PC-9 (cell line): ENCODE data around the gene CEP55. TPM values are rescaled to one million over a fixed set of nuclear protein-coding genes. Genes with fewer than 3 reads are reported as not detected.

Source experiments
- BruUV-seq: library from RNA; stranded (reverse); fragments of 400-500 nt; replicated peaks from 2 replicates; lab custom pipeline; 2021; lab: Mats Ljungman, UMichigan
- CTCF ChIA-PET: fragments of 300-600 bp; sonication (Branson Sonifier 250); formaldehyde crosslinking; loops from one replicate; lab custom pipeline; 2022; ENCODE audit warnings: antibody characterized with exemption; lab: Charles Lee
- POLR2A ChIA-PET: fragments of 300-600 bp; sonication (Branson Sonifier 250); formaldehyde crosslinking; loops from one replicate; lab custom pipeline; 2022; ENCODE audit warnings: antibody characterized with exemption; ENCODE audit not compliant: unreplicated experiment; lab: Charles Lee
- DNase-seq, 2 experiments: peaks; one replicate each; pipeline versions ENCODE4 v3.0.0 to v3.0.0-alpha.2; 2015 to 2022; ENCODE audit warnings: mixed read lengths in 1 of 2
- H2AFZ ChIP-seq: fragments of 200-600 bp; sonication (generic); 2 replicates; pipeline ENCODE4 v1.8.1; 2017; ENCODE audit warnings: antibody characterized with exemption
- H3F3A ChIP-seq: fragments of 200-600 bp; sonication (generic); 2 replicates; pipeline ENCODE4 v1.8.1; 2017; ENCODE audit warnings: antibody characterized with exemption, mild to moderate bottlenecking, low read depth; ENCODE audit not compliant: insufficient read depth
- H3K27ac ChIP-seq: fragments of 200-600 bp; sonication (generic); 2 replicates; pipeline ENCODE4 v1.6.1; 2016; ENCODE audit warnings: mixed run types
- H3K27me3 ChIP-seq: fragments of 200-600 bp; sonication (generic); 2 replicates; pipeline ENCODE4 v1.6.1; 2016; ENCODE audit warnings: low read depth, mixed run types; ENCODE audit not compliant: insufficient read depth
- H3K36me3 ChIP-seq: fragments of 200-600 bp; sonication (generic); 2 replicates; pipeline ENCODE4 v1.6.1; 2016; ENCODE audit warnings: low read depth, mixed run types
- H3K4me1 ChIP-seq: fragments of 200-600 bp; sonication (generic); replicated peaks from 2 replicates; pipeline ENCODE4 v1.6.1; 2016; ENCODE audit warnings: mixed run types; ENCODE audit not compliant: insufficient read depth
- H3K4me2 ChIP-seq: fragments of 200-600 bp; sonication (generic); 2 replicates; pipeline ENCODE4 v1.6.1; 2017; ENCODE audit warnings: mixed run types
- H3K4me3 ChIP-seq: fragments of 200-600 bp; sonication (generic); 2 replicates; pipeline ENCODE4 v1.6.1; 2016; ENCODE audit warnings: mixed run types
- H3K79me2 ChIP-seq: fragments of 200-600 bp; sonication (generic); 2 replicates; pipeline ENCODE4 v1.6.1; 2017; ENCODE audit warnings: low read depth, mixed run types
- H3K9me2 ChIP-seq: fragments of 200-600 bp; sonication (generic); 2 replicates; pipeline ENCODE4 v1.8.1; 2017; ENCODE audit warnings: mild to moderate bottlenecking; ENCODE audit not compliant: insufficient read depth
- H3K9me3 ChIP-seq: fragments of 200-600 bp; sonication (generic); 2 replicates; pipeline ENCODE4 v1.8.1; 2016; ENCODE audit warnings: low read depth; ENCODE audit not compliant: insufficient read depth
- H4K20me1 ChIP-seq: fragments of 200-600 bp; sonication (generic); 2 replicates; pipeline ENCODE4 v1.8.1; 2017; ENCODE audit not compliant: insufficient read depth
- CTCF ChIP-seq: fragments of 200-600 bp; sonication (generic); conservative IDR thresholded peaks from 2 replicates; pipeline ENCODE4 v1.6.1; 2017; ENCODE audit warnings: mixed run types, antibody characterized with exemption, mild to moderate bottlenecking, moderate library complexity
- EZH2 ChIP-seq: fragments of 200-600 bp; sonication (generic); IDR thresholded peaks from 2 replicates; pipeline ENCODE4 v1.8.0; 2017; ENCODE audit warnings: antibody characterized with exemption, low read depth
- intact Hi-C: fragments of 100-400 bp; cut with micrococcal nuclease; formaldehyde crosslinking; loops from one replicate; pipeline ENCODE4 v1.10.0; 2022; ENCODE audit not compliant: unreplicated experiment
- total RNA-seq: library from RNA; stranded (reverse); gene quantifications from 2 replicates; pipeline ENCODE4 v1.2.3, GENCODE V29; 2021

The CEP55 gene
- total RNA-seq, 1 experiment from 2014 or later, result 38.9 TPM

DNA sequence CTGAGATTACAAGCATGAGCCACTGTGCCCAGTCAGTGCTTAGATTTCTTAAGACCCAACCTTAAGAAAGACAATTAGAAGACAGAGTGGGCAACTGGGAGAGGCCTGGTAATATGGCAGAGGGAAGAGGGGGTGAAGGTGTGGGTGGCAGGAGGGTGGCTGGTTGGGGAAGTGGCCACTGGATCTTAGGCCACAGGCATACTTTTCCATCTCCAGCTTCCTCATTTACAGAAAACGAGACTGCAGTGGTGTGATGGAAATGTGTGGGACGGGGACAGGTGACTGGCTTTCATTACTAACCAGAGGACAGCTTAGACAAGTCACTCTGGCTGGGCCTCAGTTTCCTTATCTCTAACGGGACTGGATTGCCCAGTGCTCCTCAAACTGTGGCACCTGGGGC is 69.0 kb downstream of the CEP55 start:
- TF ChIP-seq EZH2, result no peak
- no peak for TF ChIP-seq CTCF
- H3K27me3 ChIP-seq, result no peaks in the 10 kb centered on the region
- no peak overlapping the region for H3K27ac ChIP-seq
- H3K4me3 ChIP-seq, result no peak overlapping the region
- no peaks in the 10 kb centered on the region for H3K9me2 ChIP-seq
- no peak overlapping the region for H2AFZ ChIP-seq
- ChIA-PET POLR2A (no interaction called here), CTCF (no interaction called here)
- no TSS peak for BruUV-seq
- intact Hi-C loops, result no loop called here
- no peaks in the 10 kb centered on the region for H4K20me1 ChIP-seq
- H3K79me2 ChIP-seq, result peaks cover 17% of the 10 kb centered on the region
- H3K4me2 ChIP-seq, result peak overlapping the region; percentile 78
- peaks cover 21% of the 10 kb centered on the region for H3K4me1 ChIP-seq
- H3F3A ChIP-seq, result peaks cover 3% of the 10 kb centered on the region; the same call in 1 of the 2 replicates
- DNase-seq, result no peak
- H3K9me3 ChIP-seq, result no peaks in the 10 kb centered on the region
- no peaks in the 10 kb centered on the region for H3K36me3 ChIP-seq

DNA sequence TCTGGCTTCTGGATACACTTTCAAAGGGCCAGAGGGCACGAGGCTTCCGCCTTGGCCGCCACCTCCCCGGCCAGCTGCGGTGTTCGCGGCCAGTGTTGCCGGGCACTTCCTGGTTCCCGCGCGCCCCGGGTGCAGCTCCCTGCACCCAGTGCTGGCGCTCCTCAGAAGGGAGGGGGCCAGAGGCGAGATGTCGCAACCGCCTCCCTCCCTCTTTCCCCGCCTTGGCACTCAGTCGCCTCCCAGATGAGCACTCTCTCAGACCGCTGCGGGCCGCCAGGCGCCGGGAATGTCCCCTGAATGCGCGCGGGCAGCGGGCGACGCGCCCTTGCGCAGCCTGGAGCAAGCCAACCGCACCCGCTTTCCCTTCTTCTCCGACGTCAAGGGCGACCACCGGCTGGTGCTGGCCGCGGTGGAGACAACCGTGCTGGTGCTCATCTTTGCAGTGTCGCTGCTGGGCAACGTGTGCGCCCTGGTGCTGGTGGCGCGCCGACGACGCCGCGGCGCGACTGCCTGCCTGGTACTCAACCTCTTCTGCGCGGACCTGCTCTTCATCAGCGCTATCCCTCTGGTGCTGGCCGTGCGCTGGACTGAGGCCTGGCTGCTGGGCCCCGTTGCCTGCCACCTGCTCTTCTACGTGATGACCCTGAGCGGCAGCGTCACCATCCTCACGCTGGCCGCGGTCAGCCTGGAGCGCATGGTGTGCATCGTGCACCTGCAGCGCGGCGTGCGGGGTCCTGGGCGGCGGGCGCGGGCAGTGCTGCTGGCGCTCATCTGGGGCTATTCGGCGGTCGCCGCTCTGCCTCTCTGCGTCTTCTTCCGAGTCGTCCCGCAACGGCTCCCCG is 70.2 kb downstream of the CEP55 start, which contains the start of gene FFAR4:
TSS of gene FFAR4 (plus strand) at position 231 of the 842 bp plus-strand sequence. CDS start at position 287, 56 bp downstream.
- H3K27me3 ChIP-seq, result no peaks in the 10 kb centered on the region
- peak within 1 kb of the TSS; percentile 75 for H2AFZ ChIP-seq
- no TSS peak for BruUV-seq
- no peaks in the 10 kb centered on the region for H4K20me1 ChIP-seq
- intact Hi-C loops, result no loop called here
- H3K4me3 ChIP-seq, result peak within 1 kb of the TSS; percentile 56
- no peak for TF ChIP-seq EZH2
- TF ChIP-seq CTCF, result no peak
- peak within 1 kb of the TSS; percentile 52 for H3K27ac ChIP-seq
- peaks cover 3% of the 10 kb centered on the region; the same call in 1 of the 2 replicates for H3F3A ChIP-seq
- H3K4me1 ChIP-seq, result peaks cover 21% of the 10 kb centered on the region
- peaks cover 17% of the 10 kb centered on the region for H3K79me2 ChIP-seq
- peak within 1 kb of the TSS; percentile 78 for H3K4me2 ChIP-seq
- H3K9me2 ChIP-seq, result no peaks in the 10 kb centered on the region
- no peaks in the 10 kb centered on the region for H3K36me3 ChIP-seq
- H3K9me3 ChIP-seq, result no peaks in the 10 kb centered on the region
- peak; percentile 67 to 76 for DNase-seq
- ChIA-PET POLR2A (no interaction called here), CTCF (no interaction called here)

DNA sequence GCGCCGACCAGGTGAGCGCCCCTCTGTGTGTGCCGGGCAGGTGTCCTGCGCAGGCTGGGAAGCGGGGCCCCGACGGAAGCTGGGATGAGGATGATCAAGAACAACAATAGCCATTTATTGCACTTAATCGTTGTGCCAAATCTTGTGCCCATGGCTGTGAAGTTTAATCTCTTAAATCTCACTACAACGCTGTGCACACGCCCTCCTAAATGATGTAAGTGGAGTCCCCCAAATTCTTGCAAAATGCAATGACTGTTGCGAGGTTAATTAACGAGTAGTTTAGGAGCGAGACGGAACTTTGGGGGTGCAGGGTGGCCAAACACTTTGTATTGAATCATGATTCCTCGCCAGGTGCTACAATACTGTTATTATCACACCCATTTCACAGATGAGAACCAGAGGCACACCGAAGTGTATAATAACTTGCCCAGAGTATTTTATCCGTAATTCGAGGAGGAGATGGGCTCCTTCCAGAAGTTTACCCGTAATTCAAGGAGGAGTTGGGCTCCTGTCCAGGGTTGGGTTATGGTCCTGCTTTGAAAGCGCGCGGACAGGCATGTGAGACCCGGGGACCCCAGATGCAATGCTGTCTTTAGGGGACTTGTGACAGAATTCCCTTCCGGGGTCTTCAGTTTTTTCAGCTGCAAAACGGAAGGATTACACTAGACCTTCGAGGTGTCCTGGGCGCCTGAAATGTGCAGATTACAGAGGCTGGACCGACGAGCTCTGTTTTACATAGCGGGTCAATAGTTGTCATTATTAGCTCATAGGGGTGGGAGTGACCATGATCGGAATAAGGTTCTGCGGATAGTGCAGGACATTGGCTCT is 71.1 kb downstream of the CEP55 start:
- Histone ChIP-seq H3K9me2 (no peaks in the 10 kb centered on the region), H3K27ac (no peak overlapping the region), H3K79me2 (peaks cover 17% of the 10 kb centered on the region), H3K36me3 (no peaks in the 10 kb centered on the region), H3K9me3 (no peaks in the 10 kb centered on the region), H3K4me3 (peak overlapping the region; percentile 56; the same call in 1 of the 2 replicates), H2AFZ (no peak overlapping the region), H3K4me2 (peak overlapping the region; percentile 78), H4K20me1 (no peaks in the 10 kb centered on the region), H3F3A (peaks cover 3% of the 10 kb centered on the region; the same call in 1 of the 2 replicates), H3K4me1 (peaks cover 21% of the 10 kb centered on the region), H3K27me3 (no peaks in the 10 kb centered on the region)
- no peak for DNase-seq
- CTCF ChIA-PET, result no interaction called here
- no TSS peak for BruUV-seq
- POLR2A ChIA-PET, result no interaction called here
- intact Hi-C loops, result no loop called here
- no peak for TF ChIP-seq EZH2
- no peak for TF ChIP-seq CTCF
